HUES6 (cell line): ENCODE data around the gene MTCH2.
A peak's percentile ranks its signal among the peaks of the same experiment; 100 is the strongest.

ENCODE experiments used
- H3K27ac ChIP-seq: 2 replicates; pipeline ENCODE4 v1.7.0; 2013; ENCODE audit warnings: low read depth, mild to moderate bottlenecking, low read length, inconsistent platforms
- H3K27me3 ChIP-seq: 2 replicates; pipeline ENCODE4 v1.6.1; 2013; ENCODE audit warnings: low read length; ENCODE audit not compliant: control insufficient read depth, insufficient read depth
- H3K36me3 ChIP-seq: 2 replicates; pipeline ENCODE4 v1.6.1; 2013; ENCODE audit warnings: low read length; ENCODE audit not compliant: control insufficient read depth, insufficient read depth
- H3K4me1 ChIP-seq: 2 replicates; pipeline ENCODE4 v1.6.1; 2013; ENCODE audit warnings: low read length; ENCODE audit not compliant: control insufficient read depth, insufficient read depth
- H3K4me3 ChIP-seq: 2 replicates; pipeline ENCODE4 v1.5.1; 2013; ENCODE audit warnings: low read depth, low read length
- H3K9ac ChIP-seq: one replicate; pipeline ENCODE4 v1.6.1; 2013; ENCODE audit warnings: mild to moderate bottlenecking, low read length
- H3K9me3 ChIP-seq: 2 replicates; pipeline ENCODE4 v1.6.1; 2013; ENCODE audit warnings: low read depth, low read length; ENCODE audit not compliant: control insufficient read depth, insufficient read depth

The MTCH2 gene

GRCh38 chr11:47607380-47607779 lies 35.0 kb downstream of the MTCH2 start:
- H3K36me3 ChIP-seq = peaks cover 10% of the 10 kb centered on the region; the same call in 1 of the 2 replicates
- H3K4me1 ChIP-seq = no peaks in the 10 kb centered on the region
- no peak overlapping the region for H3K27ac ChIP-seq
- no peaks in the 10 kb centered on the region for H3K9me3 ChIP-seq
- no peak overlapping the region for H3K9ac ChIP-seq
- no peak overlapping the region for H3K4me3 ChIP-seq
- H3K27me3 ChIP-seq = no peaks in the 10 kb centered on the region

- H3K4me3 ChIP-seq = no peak overlapping the region
- no peaks in the 10 kb centered on the region for H3K4me1 ChIP-seq
- H3K27ac ChIP-seq = no peak overlapping the region
- no peaks in the 10 kb centered on the region for H3K9me3 ChIP-seq
- peaks cover 10% of the 10 kb centered on the region; the same call in 1 of the 2 replicates for H3K36me3 ChIP-seq
- H3K27me3 ChIP-seq = no peaks in the 10 kb centered on the region
- H3K9ac ChIP-seq = peak overlapping the region; percentile 3
Observed at GRCh38 chr11:47606731-47607130, 35.6 kb downstream of the MTCH2 start.

- Histone ChIP-seq H3K4me1 (no peaks in the 10 kb centered on the region), H3K4me3 (no peak overlapping the region), H3K9me3 (no peaks in the 10 kb centered on the region), H3K36me3 (0 out of 2 replicates have a peak, but pooled peaks cover 5% of the 10 kb centered on the region), H3K27me3 (no peaks in the 10 kb centered on the region), H3K27ac (no peak overlapping the region), H3K9ac (no peak overlapping the region)
Observed at GRCh38 chr11:47605921-47606320, 36.4 kb downstream of the MTCH2 start.

GRCh38 chr11:47603295-47603694 lies 39.1 kb downstream of the MTCH2 start:
- H3K27me3 ChIP-seq = no peaks in the 10 kb centered on the region
- no peaks in the 10 kb centered on the region for H3K9me3 ChIP-seq
- no peak overlapping the region for H3K27ac ChIP-seq
- 0 out of 2 replicates have a peak, but pooled peaks cover 10% of the 10 kb centered on the region for H3K4me1 ChIP-seq
- no peaks in the 10 kb centered on the region for H3K36me3 ChIP-seq
- H3K4me3 ChIP-seq = no peak overlapping the region
- no peak overlapping the region for H3K9ac ChIP-seq

GRCh38 chr11:47599902-47600301 lies 42.5 kb downstream of the MTCH2 start:
- Histone ChIP-seq H3K9me3 (no peaks in the 10 kb centered on the region), H3K4me3 (no peak overlapping the region), H3K9ac (no peak overlapping the region), H3K36me3 (no peaks in the 10 kb centered on the region), H3K4me1 (peaks cover 11% of the 10 kb centered on the region; the same call in 1 of the 2 replicates), H3K27me3 (peaks cover 13% of the 10 kb centered on the region), H3K27ac (no peak overlapping the region)

- Histone ChIP-seq H3K9me3 (no peaks in the 10 kb centered on the region), H3K36me3 (no peaks in the 10 kb centered on the region), H3K4me1 (peaks cover 32% of the 10 kb centered on the region), H3K9ac (no peak overlapping the region), H3K27ac (no peak overlapping the region), H3K27me3 (peaks cover 45% of the 10 kb centered on the region), H3K4me3 (no peak overlapping the region)
Observed at GRCh38 chr11:47595967-47596366, 46.4 kb downstream of the MTCH2 start.

- Histone ChIP-seq H3K4me3 (0 out of 2 replicates have a peak overlapping the region, but pooled peaks have one; percentile 72), H3K36me3 (no peaks in the 10 kb centered on the region), H3K4me1 (peaks cover 32% of the 10 kb centered on the region), H3K9ac (no peak overlapping the region), H3K9me3 (no peaks in the 10 kb centered on the region), H3K27ac (no peak overlapping the region), H3K27me3 (peaks cover 45% of the 10 kb centered on the region)
Observed at GRCh38 chr11:47595029-47595428, 47.3 kb downstream of the MTCH2 start.

- H3K4me1 ChIP-seq = peaks cover 24% of the 10 kb centered on the region
- no peaks in the 10 kb centered on the region for H3K9me3 ChIP-seq
- peak within 1 kb of the TSS; percentile 72 for H3K4me3 ChIP-seq
- H3K36me3 ChIP-seq = no peaks in the 10 kb centered on the region
- no peak within 1 kb of the TSS for H3K27ac ChIP-seq
- peak within 1 kb of the TSS; percentile 42 for H3K9ac ChIP-seq
- H3K27me3 ChIP-seq = peaks cover 45% of the 10 kb centered on the region
Observed at GRCh38 chr11:47593934-47594855, 48.2 kb downstream of the MTCH2 start, which contains the start of gene C1QTNF4. Gene C1QTNF4 (minus strand): TSS chr11:47594411. CDS start chr11:47590810, 3,601 bp downstream.

- Histone ChIP-seq H3K27me3 (peaks cover 45% of the 10 kb centered on the region), H3K9me3 (no peaks in the 10 kb centered on the region), H3K4me3 (peak overlapping the region; percentile 72), H3K27ac (no peak overlapping the region), H3K36me3 (no peaks in the 10 kb centered on the region), H3K9ac (peak overlapping the region; percentile 1), H3K4me1 (peaks cover 22% of the 10 kb centered on the region)
Observed at GRCh38 chr11:47593492-47593933, 48.8 kb downstream of the MTCH2 start.

- Histone ChIP-seq H3K4me3 (peak overlapping the region; percentile 72; the same call in 1 of the 2 replicates), H3K27ac (no peak overlapping the region), H3K4me1 (peaks cover 22% of the 10 kb centered on the region)
Observed at GRCh38 chr11:47592970-47593369, 49.4 kb downstream of the MTCH2 start.

GRCh38 chr11:47592251-47592650 lies 50.1 kb downstream of the MTCH2 start:
- H3K4me3 ChIP-seq = no peak overlapping the region
- peaks cover 22% of the 10 kb centered on the region for H3K4me1 ChIP-seq
- no peak overlapping the region for H3K9ac ChIP-seq

More at GRCh38 chr11:47592970-47593369, 49.4 kb downstream of the MTCH2 start:
- Histone ChIP-seq H3K9ac (no peak overlapping the region), H3K27me3 (peaks cover 45% of the 10 kb centered on the region), H3K36me3 (no peaks in the 10 kb centered on the region), H3K9me3 (no peaks in the 10 kb centered on the region)

More at GRCh38 chr11:47592251-47592650, 50.1 kb downstream of the MTCH2 start:
- H3K9me3 ChIP-seq = no peaks in the 10 kb centered on the region
- H3K27me3 ChIP-seq = peaks cover 45% of the 10 kb centered on the region
- no peaks in the 10 kb centered on the region for H3K36me3 ChIP-seq
- H3K27ac ChIP-seq = no peak overlapping the region
